ENCODE data around the gene IL2RA. TPM values are rescaled to one million over a fixed set of nuclear protein-coding genes. Genes with fewer than 3 reads are reported as not detected.

Gene IL2RA
- total RNA-seq, 1 donor from 2014 or later = 245 TPM

DNA sequence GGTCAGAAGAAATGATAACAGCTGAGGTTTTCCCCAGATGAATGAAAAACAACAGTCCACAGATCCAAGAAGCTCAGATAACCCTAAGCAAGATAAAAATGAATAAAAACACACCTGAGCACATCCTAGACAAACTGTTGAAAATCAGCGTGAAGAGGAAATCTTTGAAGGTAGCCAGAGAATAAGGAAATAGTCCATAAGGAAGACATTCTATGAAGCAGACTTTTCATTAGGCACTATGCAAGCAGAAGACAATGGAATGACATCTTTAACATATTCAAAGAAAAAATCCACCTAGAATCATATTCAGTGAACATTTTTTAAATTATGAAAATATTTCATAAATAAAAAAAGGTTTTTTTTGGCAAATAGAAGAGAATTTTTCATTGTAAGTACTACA, 69.8 kb downstream of the IL2RA start:
- intact Hi-C loops (cut with micrococcal nuclease) = no loop called here

DNA sequence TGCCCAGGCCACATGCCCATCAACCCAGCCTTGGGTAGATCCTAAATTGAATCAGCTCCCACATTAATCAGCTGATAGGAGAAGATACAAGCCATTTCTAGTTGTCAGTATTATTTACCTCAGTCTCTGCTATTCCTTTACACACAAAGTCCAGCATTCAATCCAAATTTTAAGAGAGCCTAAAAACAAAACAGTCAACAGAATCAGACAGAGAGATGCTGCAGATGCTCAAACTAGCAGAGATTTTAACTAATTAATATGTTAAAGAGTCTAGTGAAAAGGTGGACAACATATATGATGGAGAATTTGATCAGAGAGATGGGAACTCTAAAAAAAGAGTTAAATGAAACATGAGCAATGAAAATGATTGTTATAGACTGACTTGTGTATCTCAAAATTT, 70.5 kb downstream of the IL2RA start:
- intact Hi-C loops (cut with micrococcal nuclease) = no loop called here

DNA sequence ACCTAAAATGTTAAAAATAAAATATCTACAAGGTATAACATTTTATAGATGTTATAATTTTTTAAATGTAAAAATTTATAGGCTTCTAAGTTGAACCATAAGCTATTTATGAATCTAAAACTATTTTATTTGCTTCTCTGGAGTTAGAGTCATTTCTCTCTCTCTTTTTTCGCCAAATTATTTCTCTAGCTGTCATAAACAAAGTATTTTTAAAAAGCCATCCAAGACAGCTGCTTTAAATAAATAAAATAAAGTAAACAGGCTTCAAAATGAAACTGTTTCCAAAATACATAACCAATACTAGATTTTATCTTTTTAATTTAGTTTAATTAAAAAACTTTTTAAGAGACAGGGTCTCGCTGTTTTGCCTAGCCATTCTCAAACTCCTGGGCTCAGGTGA, 72.4 kb downstream of the IL2RA start:
- intact Hi-C loops (cut with micrococcal nuclease) = no loop called here

DNA sequence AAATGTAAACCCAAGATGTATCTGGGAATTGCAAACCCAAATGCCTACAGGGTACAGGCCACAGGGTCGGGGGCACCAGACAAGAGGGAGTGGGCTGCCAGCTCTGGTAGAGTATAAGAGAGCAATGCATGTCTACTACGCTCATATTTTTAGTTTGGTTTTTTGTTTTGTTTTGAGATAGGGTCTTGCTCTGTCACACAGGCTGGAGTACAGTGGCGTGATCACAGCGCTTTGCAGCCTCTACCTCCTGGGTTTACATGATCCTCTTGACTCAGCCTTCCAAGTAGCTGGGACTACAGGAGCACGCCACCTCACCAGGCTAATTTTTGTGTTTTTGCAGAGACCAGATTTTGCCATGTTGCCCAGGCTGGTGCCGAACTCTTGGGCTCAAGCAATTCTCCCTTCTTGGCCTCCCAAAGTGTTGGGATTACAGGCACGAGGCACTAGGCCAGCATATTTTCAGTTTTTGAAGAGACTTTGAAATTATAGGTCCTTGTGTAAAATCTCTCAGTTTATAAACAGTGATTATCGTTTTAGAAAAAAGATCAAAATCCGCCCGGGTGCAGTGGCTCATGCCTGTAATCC, 73.7 kb downstream of the IL2RA start:
- intact Hi-C loops (cut with micrococcal nuclease) = no loop called here

DNA sequence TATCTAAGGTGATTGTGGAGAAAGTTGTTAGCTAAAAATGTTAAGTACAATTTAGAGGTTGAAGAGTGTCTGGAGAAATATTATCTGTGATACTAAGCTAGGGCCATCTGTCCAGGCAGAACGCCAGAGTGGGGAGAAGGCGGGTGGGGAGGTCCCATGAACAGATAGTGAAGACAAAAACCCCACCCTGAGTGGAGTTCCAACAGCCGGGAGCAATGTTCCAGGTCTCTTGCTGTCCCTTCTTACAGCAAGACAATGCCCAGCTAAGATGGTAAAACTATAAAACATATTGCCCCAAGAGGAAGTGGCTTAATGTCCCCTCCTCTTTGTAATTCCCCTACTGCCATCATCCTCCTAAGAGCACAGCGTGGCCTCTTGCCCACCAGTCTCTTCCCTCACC, 74.4 kb downstream of the IL2RA start:
- intact Hi-C loops (cut with micrococcal nuclease) = no loop called here

DNA sequence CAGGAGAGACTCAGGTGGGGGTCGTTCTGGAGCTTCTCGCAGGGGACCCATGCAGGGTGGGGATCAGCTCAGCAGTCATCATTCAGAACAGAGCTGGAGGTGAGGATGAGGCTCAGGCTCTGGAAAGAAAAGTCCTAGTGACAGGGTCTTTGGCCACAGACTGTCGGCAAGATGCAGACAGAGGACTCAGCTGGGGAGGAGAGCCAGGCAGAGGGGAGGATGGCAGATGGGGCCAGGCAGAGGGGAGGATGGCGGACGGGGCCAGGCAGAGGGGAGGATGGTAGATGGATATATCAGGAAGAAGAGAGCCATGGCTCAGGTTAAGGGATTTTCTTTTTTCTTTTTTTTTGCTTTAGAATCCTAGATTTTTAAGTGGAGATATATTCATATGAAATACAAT, 77.1 kb downstream of the IL2RA start:
- intact Hi-C loops (cut with micrococcal nuclease) = no loop called here

DNA sequence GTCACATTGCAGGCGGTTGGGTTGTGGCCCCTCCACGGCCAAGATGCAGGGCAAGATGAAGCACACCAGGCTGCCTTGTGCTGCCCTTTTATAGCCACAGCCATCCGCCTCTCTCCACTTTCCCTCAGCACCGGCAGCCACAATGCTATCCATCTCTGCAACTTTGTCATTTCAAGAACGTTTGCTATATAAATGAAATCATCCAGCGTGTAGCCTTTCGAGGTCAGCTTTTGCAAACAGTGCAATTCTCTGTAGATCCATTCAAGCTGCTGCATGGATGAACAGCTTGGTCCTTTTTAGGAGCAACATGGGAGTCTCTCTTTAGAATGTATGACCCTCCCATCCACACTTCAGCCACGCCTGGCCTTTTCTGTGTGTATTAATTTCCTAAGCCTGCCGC, 78.4 kb downstream of the IL2RA start:
- intact Hi-C loops (cut with micrococcal nuclease) = no loop called here

DNA sequence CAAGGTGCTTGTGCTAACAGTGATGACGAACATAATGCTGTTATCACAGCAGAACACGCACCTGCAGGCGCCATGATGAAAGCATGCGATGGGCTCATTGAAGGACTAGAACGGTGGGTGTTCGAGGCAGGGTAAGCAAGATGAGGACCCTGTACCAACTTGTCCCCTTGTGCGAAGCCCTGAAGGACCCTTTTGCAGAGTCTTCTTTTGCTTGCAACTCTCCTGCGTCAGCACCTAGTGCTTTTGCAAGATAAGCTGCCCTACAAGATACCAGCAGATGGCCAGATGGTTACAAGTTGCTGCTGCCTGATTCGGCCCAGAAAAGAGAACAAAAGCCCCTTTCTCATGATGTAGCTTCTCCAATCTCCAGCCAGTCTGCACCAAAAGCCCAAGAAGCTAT, 80.6 kb downstream of the IL2RA start:
- intact Hi-C loops (cut with micrococcal nuclease) = no loop called here

DNA sequence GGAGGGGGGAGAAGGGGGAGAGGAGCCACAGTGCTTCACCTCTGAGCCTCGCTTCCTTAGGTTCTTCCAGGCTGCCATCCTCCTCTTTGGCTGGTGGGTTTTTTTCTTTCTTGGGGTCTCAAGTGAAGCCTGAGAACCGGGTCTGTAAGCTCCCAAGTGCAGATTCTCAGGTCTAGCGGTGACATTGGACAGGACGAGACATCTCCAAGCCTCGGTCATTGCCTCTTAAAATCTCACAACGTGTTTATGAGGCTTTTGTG, 84.0 kb downstream of the IL2RA start:
- intact Hi-C loops (cut with micrococcal nuclease) = loop anchor here (5.0 kb wide), 2 partner anchors 34 to 531 kb away; no protein-coding TSS in a partner anchor

DNA sequence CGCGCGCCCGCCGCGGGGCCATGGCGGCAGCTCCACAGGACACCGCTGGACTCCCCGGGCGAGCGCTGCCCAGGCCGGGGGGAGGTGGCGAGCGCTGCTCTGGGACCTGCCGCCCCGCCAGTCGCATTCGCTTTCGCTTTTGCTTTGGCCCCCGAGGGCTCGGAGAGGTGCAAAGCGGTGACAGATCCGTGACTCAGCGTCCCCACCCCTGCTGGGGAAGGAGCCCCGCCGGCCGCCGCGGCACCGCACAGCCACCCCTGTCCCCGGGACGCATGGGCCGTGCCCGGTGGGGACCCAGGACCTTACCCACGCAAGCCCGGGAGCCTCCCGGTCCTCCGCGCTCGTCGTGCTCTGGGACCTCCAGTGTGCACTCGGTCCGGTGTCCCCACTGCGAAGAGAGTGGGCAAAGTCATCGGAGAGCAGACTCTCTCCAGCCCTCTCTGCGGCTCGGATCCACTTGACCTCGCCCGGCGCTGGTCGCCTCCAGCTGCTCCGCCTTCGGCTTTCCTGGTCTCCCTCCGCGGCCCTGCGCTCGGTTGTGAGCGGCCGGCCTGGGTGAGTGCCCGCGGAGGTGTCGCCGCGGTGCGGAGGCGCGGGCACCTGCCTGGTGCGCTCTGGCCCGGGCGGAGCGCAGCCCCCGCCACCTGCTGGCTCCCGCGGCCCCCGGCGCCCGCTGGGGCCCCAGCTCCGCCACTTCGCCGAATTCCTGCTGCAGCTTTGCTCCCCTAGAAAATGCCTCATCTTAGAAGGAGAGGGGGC, 84.5 kb downstream of the IL2RA start, which contains the start of gene IL15RA:
TSS of gene IL15RA (minus strand) at position 73 of the 759 bp plus-strand sequence. CDS start at position 22, 51 bp downstream.
- intact Hi-C loops (cut with micrococcal nuclease) = loop anchor here (2.0 to 5.0 kb wide), 8 partner anchors 23 to 530 kb away; partner anchors contain the start of genes GDI2 and TASOR2

DNA sequence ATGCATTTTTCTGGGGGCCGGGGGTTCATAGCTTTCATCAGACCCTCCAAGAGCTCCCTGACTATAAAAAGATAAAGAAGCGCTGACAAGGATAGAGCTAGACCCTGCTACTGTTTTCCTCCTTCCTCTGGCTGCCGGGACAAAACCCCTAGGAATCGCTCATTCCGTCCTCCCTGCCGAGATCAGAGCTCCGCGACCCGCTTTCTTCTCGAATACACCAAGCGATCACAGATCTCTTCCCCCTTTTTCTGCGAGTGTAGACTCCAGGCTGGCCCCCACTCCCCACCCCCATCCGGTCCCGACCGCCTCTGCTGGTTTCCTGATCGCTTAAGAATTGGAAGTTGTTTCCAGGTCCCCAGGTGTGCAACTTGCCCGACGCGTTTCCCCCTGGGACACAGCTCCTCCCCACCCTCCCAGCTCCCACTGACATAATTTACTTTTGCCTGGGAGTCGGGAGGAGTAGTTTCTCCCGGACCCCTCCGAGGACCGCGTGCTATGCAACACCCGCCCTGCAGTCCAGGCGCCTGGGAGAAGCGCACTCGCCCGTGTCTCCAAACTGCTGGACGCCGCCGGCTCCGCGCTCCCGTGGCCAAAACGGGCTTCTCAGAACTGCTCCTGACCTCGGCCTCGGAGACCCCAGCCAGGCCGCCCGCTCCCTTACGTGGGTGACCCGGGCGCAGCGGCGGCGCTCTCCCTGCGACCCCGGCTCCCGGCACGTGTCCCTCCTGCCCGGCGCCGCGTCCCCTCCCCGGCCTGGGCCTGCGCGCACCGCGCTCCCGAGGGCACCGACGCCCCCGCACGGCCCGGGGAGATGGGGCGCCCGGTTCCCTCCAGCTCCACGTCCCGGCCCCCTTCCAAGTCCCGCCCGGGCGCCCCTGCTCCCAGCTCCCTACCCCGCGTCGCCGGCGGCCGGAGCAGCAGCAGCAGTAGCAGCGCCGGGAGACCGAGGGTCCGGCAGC, 85.4 kb downstream of the IL2RA start:
- intact Hi-C loops (cut with micrococcal nuclease) = loop anchor here (1.0 to 5.0 kb wide), 10 partner anchors 24 to 529 kb away; partner anchors contain the start of genes FBH1, GDI2 and TASOR2

DNA sequence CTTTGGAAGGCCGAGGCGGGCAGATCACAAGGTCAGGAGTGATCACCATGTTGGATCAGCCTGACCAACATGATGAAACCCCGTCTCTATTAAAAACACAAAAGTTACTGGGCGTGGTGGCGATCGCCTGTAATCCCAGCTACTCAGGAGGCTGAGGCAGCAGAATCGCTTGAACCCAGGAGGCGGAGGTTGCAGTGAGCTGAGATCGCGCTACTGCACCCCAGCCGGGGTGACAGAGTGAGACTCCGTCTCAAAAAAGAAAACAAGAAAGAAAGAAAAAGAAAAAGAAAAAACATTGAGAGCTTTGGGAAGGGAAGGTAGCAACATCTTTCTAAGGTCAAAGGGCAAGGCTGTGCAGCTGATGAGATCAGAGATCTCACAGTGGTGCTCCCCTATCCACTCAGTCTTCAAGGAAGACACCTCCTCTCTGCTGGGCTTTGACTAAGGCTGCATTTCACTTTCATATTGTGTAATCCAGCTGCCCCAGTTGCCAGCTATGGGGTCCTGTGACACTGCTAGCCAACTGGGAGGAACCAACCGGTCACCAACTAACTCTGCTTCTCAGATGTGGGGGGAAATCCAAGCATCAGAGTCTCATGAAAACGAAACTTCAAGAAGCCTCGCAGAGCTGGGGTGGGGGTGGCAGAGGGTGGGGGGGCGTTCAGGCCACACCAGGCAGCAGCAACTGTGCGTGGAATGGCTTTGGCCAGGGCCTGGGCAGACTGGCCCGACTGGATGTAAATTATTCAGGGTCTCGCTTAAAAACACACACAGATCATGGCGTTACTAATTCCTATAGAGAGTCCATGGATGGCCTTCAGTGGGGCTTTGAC, 86.3 kb downstream of the IL2RA start:
- intact Hi-C loops (cut with micrococcal nuclease) = loop anchor here (1.0 to 5.0 kb wide), 10 partner anchors 25 to 529 kb away; partner anchors contain the start of genes FBH1, GDI2 and TASOR2

DNA sequence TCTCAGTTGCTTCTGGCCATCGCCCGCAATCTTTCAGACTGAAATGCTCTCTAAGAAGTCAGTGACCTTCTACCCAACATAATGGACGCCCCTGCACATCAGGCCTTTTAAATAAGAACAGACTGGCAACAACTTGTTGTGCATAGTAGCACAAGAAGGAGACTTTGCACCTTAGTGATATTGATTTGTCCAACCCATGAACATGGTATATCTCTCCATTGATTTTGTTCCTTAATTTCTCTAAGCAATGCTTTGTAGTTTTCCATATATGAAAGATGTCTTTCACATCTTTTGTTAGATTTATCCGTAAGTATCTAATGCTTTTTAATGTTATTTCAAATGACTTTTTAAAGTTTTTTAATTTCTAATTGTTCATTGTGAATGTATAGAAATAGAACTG, 89.1 kb downstream of the IL2RA start:
- intact Hi-C loops (cut with micrococcal nuclease) = no loop called here

DNA sequence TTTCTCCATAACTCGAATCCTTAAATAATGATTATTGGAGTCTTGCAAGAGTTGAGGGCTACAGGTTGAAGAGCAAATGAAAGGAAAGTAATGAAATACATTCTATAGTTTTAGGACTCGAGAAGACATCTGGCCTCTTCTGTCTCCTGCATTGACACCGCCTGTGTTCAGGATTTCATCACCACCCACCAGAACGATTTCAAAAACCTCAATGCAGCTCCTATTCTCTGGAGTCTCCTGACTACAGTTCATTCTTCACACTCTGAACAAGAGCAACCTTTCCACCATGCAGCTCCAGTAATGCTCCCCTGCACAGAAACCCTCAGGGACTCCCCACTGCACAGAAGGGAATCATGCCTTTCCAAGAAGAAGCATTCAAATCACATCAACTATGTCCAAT, 90.3 kb downstream of the IL2RA start:
- intact Hi-C loops (cut with micrococcal nuclease) = no loop called here

DNA sequence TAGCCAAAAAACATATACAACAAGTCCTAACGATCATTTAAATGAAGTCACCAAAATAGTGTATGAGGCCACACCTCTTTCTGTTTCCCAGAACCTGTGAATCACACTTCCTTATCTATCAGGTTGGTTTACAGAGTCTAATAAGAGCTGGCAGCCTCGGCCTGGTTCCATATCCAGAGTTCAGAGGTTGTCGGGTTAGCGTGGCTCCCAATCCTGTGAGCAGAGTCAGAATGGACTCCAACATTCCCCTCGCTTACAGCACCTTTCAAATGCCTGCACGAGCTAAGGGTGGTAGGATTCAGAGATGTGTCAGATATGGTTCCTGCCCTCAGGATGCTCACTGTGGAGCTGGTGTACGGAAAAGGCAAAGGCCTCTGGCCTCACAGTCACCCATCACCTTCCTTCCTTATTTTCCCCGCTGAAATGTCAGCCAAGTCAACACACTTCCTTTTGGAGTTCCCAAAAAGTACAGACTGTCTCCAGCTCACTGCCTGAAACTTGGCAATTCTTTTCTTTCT, 90.8 kb downstream of the IL2RA start:
- intact Hi-C loops (cut with micrococcal nuclease) = no loop called here

DNA sequence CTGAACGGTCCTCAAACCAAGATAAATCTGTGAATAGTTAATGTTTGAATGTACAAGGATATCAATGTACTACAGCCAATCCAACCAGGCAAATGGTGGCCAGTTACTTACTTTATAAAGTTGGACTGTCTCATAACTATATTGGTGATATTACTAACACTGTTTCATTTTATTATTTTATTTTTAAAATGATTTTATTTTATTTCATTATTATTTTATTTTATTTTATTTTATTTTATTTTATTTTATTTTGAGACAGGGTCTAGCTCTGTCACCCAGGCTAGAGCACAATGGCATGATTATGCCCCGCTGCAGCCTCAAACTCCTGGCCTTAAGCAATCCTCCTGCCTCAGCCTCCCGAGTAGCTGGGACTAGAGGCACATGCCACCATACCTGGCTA, 91.6 kb downstream of the IL2RA start:
- intact Hi-C loops (cut with micrococcal nuclease) = no loop called here

DNA sequence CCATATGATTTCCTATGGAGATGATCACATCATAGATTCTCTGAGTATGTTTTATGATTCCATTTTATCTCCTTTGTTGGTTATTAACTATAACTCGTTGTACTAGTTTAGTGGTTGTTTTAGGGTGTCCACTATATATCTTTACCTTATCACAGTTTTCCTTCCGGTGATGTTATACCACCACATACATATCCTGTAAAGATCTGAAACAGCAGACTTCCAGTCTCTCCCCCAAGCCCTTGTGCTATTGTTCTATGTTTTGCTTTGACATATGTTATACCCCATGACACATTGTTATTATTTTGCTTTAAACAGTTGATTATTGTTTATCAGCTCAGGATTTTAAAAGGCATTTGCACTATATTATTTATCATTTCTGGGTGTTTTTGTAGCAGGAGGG, 92.1 kb downstream of the IL2RA start:
- intact Hi-C loops (cut with micrococcal nuclease) = no loop called here

DNA sequence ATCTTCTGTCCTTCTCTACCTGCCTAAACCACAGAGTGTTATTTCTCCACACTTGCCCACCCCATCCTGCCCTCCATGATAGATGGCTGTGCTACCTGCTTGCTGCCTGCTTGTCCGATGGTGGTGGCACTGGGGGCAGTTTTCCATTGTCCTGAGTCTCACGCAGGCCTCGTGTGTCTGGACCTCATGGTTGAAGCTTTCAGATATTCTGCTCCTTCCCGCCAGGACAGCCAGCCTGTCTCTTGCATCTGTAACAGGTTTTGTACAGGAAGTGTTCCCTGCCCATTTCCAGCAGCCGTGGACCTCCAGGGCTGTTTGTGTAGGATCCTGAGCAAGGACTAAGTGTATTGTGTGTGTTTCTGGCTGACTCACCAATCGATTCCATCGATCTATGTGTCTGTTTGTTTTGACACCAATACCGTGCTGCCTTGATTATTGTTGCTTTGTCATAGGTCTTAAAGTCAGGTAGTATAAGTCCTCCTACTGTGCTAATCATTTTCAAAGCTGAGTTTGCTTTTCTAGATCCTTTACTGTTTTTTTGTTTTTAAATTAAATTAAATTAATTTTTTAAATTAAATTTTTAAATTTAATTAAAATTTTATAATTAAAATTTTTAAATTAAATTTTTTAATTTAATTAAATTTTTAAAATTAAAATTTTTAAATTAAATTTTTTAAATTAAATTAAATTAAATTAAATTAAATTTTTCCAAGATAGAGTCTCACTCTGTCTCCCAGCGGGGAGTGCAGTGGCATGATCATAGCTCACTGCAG, 93.3 kb downstream of the IL2RA start:
- intact Hi-C loops (cut with micrococcal nuclease) = no loop called here

DNA sequence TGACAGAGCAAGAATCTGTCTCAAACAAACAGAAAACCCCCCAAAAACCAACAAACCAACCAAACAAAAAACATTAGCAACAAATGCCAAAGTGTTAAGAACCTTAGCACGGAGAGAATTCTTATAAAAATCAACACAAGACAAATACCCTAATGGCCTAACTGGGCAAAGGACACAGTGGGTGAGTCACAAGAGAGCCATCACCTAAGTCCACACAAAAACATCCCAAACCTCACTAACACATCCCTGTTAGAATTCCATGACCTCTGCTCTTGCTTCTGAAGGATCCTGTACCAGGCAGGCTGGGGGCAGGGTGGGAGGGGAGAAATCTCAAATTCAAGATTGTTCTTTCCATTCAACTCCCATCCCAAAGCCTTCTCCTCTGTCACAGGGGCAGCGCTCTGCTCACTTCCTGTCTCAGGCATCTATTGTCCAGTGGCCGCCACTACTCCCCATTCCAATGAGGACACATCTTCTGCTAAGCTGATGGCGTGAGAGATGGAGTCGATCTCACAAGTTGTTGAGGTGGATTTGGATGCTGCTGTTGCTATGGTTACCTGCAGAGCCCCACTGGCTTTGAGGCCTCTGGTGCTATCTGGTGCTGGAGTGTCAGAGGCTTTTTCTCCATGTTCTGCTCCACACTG, 94.0 kb downstream of the IL2RA start:
- intact Hi-C loops (cut with micrococcal nuclease) = no loop called here
